Measurements from ENCODE around the gene SLC26A6.

Gene SLC26A6, protein sequence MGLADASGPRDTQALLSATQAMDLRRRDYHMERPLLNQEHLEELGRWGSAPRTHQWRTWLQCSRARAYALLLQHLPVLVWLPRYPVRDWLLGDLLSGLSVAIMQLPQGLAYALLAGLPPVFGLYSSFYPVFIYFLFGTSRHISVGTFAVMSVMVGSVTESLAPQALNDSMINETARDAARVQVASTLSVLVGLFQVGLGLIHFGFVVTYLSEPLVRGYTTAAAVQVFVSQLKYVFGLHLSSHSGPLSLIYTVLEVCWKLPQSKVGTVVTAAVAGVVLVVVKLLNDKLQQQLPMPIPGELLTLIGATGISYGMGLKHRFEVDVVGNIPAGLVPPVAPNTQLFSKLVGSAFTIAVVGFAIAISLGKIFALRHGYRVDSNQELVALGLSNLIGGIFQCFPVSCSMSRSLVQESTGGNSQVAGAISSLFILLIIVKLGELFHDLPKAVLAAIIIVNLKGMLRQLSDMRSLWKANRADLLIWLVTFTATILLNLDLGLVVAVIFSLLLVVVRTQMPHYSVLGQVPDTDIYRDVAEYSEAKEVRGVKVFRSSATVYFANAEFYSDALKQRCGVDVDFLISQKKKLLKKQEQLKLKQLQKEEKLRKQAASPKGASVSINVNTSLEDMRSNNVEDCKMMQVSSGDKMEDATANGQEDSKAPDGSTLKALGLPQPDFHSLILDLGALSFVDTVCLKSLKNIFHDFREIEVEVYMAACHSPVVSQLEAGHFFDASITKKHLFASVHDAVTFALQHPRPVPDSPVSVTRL

DNA sequence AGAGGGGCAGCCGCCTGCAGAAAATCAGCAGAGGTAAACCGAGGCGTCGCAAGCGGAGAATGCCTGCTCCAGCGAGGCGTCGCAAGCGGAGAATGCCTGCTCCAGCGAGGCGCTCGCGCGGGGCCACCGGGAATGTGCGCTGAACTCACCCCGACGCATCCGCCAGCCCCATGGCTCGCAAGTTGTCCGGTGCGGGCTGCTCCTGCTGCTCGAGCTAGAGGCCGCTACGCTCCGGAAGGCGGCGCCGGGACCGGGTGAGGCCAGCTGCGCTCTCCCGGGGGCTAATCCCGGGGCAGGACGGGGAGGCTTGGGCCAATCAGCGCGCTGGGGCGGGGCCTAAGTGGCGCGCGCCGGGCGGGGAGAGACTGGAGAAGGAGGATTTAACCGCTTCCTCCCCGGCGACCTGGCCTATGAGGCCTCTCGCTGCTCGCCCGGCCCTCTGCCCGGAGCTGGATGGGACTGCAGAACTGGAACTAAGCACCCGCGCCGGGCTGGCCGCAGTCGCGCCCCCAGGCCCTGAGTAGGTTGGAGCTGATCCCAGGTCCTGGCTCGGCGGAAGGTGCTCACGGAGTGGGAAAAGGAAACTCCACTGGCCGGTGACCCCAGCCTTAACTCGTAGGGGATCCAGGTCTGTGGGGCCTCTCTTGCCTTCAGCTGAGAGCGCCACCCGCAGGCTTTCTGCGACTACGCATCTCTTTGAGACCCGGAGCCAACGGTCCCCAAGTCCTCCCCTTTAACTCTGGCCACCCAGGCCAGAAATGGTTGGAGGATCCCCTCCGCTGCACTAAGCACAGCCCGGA, at the start of gene SLC26A6:
TSS of gene SLC26A6 (minus strand) at position 240 of the 800 bp plus-strand sequence. CDS start at position 172, 68 bp downstream.
- peak; percentile 89 for DNase-seq

DNA sequence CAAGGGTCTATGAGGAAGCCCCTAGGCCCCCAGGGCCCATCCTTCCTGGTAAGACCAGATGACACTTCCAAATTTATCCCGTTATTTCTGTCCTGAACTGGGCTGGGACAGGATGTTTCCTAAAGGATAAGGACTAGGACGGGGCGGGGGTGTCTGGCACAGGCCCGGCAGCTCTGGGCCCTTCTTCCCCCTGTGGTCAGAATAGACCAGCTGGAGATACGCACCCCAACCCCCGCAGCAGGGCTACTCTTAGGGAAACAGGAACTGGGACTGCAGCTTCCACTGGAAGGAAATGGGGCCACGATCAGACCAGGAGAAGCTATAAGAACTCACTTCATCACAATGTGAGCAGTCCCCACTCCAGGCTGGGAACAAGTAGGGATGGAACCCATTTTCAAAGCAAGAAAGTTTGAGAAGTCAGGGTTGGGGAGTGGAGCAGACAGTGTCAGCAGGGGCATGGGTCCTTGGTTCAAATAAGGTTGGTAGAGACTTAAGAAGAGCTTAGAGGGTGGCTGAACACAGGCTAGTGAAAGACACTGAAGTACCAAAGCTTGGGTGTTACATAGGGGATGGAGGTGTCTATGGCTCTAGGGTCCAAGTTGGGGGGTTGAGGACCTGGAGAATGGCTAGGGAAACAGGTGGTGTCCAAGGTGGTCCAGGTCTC, 49.4 kb upstream of the SLC26A6 start:
- DNase-seq, result no peak

DNA sequence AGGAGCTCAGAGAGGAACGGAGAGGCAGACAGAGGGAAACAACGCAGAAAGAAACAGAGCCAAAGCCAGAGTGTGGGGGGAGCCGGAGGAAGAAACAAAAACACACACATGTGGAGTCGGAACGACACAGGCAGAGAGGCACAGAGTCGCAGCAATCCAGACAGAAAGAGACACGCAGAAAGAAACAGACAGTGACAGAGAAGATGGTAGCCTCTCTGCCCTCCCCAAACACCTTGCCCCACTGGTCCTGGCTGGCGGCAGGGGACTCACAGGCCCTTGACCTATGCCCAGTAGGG, 48.7 kb upstream of the SLC26A6 start:
- no peak for DNase-seq

DNA sequence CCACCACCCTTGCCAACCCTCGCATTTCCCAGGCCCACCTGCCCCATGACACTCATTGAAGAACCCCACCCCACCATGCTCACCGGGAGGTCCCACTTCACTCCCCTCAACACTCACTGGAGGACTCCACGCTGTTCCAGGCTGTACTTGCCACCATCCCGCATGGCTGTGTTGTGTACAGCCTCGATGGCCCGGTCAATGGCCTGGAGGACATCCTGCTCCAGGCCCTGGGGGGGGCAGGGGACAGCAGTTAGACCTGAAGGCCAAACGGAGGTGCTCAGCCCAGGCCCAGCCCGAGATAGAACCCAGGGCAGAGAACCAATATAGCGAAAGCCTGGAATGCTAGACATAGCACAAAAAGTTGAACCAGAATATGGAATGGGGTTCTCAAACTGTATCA, 47.5 kb upstream of the SLC26A6 start:
- no peak for DNase-seq

DNA sequence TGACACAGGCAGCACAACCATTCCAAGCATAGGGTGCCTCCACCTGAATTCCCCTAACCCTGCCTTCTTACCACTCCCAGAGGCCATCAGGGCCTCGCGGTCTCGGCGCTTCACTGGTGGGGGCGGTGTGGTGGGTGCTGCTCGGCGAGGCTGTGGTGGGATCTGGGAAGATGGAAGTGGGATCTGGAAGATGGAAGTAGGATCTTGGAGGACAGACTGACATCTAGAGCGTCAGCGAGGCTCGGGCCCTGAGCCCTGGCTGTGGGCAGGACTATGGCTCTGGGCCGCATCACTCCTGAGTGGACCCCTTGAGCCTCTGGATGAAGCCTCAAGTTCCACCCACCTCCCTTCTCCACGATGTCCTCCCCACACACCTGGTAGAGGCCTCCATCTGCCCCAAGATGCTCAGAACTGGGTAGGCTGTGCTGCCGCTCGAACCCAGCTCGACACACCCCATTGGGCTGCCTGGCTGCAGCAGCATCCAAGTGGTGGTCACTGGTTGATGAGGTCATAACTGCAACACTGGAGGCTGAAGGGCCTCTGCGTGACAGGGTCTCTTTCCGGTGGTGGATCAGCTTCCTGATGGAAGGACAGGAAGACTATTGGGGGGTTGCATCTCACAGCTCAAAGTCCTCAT, 46.8 kb upstream of the SLC26A6 start:
- no peak for DNase-seq

DNA sequence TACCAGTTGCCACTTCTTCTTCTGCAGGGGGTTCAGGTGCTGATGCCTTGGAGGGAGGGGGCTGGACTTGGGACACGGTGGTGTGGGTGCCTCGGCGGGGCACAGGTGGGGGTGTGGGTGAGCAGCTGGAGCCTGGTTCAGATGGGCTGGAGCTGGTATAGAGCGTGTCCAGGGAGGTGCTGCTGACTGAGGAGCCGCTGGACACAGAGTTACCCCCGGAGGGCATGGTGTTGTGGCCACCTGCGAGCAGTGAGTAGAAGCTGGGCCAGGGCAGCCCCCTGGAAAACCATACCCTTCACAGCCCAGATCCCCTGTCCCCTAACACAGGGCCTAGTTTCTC, 46.2 kb upstream of the SLC26A6 start:
- no peak for DNase-seq

DNA sequence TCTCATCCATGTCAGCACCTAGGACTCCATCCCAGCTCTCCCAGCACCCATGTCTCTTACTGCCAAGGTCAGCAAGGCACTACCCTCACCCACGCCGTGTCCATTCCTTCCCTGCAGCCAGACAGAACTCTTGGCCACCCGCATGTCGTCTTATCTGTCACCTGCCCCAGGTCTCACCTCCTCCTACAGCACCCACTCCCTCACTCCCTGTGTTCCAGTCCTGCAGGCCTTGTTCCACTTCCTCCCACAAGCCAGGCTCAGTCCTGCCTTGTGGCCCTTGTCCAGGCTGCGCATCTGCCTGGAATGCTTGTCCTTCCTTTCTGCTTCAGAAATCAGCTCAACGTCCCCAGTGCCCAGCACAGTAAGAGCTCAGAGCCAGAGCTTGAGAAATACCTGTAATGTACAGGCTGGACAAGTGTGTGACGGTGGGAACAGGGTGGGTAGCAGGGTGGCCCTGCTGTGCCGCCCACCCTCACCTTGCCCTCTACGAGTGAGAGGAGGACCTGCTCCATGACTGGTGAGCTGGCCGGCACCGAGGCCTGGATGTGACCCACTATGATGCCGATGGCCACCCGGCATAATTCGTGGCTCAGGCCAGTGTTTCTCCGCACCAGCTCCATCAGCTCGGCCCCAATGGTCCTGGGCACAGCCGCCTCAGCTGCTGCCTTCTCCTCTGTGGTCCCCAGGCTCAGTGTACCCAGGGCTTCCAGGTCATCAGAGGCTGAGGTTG, 45.7 kb upstream of the SLC26A6 start:
- DNase-seq, result no peak

DNA sequence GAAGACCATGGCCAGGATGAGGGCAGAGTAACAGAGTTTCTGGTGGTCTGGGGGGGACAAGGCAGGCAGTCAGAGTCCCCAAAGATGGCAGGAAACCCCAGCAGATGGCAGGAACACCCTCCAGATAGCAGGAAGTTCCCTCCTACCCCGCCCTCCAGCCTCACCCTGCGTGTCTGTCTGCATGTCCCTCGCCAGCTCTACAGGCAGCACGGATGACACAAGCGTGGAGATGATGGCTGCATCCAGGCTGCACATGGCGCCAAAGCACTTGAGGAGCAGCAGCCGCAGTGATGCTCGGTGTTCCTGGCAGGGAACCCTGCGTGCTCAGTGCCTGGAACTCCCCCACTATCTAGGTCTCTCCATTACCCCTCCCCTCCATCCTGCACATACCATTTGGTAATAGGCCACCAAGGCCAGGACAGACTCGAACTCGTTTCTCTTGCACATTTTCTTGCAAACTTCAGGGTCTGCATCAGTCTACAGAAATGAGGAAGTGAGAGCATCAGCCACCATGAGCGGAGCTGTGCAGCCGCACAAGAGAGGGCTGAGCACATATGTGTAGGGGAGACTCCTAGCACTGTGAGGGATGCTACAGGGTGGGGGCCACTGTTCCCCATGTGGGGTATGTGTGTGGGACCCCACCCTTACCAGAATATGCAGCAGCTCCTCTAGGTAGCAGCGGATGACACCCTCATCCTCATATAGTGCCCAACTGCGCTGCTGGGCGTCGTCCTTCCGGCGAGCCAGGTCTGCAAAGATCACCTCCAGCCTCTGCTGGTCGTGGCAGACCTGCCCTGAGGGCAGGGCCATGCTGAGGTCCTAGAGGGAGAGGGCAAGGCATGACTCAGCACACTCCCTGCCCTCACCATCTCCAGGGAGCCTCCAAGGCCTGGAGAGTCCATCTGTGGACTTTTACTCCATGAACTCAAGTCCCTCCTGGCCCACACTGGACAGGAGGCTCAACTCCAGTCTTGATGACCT, 44.4 kb upstream of the SLC26A6 start:
- DNase-seq, result no peak

DNA sequence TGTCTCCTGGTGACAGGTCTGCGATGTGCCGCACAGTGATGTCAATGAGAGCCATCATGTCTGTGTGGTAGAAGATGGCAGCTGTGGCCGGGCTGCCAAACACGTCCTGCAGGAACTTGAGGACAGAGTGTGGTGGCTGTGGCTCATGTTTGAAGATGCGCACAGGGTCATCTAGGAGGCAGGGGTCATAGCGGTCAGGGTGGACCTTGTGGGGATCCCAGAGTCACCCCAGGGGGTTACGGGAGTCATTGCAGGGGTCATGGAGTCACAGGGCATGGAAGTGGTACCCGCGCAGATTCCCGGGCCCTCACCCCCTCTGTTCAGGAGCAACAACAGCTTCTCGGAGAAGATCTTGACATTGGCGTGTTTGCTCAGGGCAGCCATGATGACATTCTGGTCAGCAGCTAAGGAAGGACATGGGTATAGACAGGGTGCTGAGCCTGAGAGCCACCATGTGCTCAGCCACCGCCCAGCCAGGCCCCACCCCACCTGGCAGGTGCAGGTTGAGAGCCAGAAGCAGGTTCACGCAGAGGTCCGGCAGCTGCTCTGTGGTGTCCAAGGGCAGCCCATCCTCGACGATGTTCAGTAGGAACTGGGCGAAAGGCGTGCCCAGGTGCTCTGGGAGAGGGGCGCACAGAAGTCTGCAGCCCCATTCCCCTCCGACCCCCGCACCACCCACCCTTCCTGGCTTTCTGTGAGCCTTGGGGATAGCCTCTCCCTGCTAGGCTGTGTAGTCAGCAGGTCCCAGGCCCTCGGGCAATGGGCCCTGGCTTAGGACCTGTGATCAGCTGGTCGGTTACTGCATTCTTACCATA, 43.5 kb upstream of the SLC26A6 start:
- DNase-seq, result no peak

DNA sequence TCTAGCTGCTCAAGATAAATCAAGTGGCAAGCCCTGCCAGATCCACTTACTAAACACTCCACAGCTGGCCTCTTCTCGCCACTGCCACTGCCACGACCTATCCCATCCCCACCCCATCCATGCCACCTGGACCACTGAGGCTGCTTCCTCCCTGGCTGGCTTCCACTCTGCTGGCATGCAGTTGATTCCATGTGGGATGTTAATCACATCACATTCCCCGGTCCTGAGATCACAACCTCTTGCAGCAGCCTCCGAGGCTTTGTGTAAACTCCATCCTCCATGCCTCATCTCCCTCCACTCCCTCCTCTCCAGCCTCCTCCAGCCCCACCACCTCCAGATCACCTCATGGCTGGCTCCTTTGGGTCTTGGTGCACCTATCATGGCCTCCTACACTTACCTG, 42.8 kb upstream of the SLC26A6 start:
- DNase-seq, result no peak

DNA sequence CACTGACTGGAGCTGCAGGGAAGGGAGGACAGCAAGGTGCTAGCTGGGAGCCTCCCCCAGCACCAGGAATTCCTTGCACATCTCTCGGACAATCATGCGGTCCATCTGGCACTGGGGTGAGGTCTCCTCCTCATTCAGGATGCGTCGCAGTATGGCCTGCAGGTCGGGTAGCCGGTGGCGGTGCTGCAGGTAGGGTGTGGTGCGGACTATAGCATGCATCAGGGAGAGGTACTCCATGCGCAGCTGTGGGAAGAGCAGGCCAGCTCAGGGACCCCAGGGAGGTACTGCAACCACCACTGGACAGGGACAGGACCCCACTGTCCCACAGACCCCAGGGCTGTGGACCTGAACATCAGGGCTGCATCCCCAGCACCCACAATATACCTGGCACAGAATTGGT, 39.2 kb upstream of the SLC26A6 start:
- DNase-seq, result no peak

DNA sequence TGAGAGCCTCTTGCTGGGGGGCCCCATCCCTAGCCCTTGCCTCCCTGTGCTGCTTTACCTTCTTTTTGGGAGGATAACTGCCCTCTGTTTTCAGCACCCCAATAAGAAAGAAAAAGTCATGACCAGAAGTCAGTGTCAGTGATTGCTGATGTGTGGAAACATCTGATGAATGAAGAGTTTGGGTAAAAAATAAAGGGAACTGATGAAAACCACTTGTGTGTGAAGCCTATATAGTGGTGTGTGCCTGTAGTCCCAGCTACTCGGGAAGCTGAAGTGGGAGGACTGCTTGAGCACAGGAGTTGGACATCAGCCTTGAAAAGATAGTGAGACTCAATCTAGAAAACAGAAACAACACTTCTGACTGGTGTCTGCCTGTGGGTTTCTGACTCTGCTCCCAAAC, 37.3 kb upstream of the SLC26A6 start:
- DNase-seq, result no peak

DNA sequence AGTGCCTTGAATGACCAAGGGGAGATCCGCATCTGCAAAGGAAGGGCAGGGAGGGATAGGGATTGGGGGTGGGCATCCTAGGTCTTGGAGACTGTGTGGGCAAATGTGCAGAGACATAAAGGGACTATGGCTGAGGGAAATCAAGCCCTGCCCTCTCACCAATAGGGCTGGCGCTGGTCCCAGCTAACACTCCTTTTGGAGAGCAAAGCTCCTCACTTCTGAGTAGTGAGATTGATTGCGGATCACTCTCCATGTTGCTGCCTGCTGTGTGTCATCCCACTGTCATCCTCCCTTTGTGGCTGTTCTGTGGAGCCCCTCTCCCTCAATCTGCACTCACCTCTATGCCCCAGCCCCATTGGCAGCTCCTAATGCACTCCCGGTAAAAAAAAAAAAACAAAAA, 29.7 kb upstream of the SLC26A6 start:
- no peak for DNase-seq

DNA sequence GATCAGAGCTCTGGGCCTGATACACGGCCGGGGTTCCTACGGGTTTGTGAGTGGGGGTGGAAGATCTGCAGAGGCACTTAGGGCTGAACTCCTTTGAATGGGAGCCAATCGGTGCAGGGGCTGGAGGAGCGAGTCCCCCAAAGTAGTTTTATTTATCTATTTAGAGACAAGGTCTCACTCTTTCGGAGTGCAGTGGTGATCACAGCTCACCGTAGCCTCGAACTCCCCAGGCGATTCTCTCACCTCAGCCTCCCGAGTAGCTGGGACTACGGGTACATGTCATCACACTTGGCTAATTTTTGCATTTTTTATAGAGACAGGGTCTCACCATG, 29.0 kb upstream of the SLC26A6 start:
- DNase-seq, result no peak

DNA sequence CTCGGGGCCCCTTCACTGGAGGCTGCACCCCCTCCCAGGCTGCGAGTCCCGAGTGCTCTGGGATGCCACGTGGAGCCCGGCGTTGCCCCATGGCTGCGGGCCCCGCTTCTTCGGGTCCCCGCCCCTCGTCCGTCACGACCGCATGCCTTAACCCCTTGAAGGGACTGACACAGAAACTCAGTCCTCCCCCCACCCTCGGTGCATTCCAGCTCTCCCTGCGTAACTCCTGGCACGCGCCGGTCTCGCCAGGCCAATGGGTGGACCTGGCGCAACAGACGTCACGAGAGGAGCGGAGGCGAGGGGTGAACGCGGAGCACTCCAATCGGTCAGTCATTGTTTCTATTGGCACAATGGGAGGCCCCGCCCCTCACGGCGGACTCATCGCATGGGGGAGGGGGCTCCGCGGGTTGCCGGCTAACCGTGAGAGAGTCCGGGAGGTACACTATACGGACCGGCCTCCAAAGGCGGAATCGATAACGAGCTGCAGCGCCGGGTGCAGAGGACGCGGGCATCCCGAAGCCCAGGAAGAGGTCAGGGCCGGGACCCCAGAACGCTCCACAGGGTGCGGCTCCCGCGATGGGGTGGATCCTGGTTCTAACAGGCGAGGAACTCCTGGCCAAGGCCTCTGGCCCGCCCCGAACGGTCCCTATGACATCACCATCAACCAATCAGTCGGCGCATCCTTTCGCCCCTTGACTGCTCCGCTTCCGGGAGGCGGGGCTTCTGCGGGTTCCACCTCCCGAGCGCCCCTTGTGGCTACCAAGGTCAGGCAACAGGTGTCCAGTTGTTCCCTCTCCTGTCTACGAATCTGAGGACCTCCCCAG, 28.4 kb upstream of the SLC26A6 start:
- DNase-seq, result peak; percentile 97

DNA sequence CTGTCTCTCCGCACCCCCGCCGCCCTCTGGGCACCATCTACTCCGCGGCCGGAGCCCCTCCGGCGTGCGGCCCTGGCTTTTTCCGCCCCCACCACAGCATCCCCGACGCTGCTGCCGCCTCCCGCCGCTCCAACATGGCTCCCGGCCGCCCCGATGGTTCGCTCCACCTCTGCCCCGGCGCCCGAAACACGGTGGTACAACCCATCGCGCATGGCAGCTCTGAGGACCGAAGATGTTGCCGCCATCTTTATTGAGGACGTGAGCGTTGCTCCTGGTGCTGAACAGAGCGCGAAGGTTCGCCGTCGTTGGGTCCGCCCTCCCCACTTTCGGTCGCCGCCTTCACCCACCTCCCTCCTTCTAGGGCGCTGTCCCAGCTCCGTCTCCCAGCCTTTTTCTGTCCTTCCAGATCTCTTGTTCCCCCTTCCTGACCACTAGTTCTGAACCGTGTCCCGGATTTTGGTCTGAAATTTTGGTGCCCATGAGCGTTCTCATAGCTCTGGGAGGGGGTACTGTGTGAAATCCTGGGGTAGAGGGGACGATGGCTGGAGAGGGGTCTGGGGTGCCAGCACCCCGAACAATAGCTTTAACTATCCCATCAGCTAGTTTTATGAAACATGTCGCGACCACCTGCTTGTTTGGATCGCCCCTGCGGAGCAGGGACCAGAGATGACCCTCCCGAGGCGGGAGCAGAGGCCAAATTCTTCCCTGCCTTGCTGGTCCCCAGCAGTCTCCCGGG, 27.7 kb upstream of the SLC26A6 start, which contains the start of gene CELSR3:
TSS of gene CELSR3 (minus strand) at position 134 of the 736 bp plus-strand sequence. CDS start 252 bp downstream, outside the sequence.
- DNase-seq, result peak; percentile 89

DNA sequence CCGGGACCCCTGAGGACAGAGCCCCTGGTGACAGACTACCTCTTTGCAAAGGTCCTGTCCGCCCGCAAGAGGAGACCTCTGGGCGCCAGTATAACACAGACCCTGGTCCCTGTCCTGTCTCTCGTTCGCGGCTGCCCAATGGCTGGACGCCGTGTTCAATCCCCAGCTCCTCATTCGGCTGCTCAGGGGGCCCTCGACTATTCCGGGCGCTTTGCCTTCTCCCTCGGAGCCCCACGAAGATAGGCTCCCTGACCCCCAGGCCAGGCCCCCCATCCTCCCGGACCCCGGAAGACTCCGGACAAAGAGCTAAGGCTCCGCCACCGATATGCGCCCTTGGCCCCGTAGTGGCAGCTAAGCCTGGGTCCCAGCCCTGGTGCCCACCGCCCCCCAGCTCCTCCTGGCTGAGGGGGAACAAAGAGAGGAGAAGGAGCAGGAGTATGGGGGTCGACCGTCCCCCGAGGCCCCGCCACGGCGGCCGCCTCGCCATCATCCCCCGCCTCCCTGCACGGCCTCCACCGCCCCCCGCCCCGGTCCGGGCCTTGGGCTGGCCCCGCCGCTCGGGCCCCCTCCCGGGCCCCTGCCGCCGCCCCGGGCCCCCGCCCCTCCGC, 27.0 kb upstream of the SLC26A6 start:
- no peak for DNase-seq
